ENCODE data around the gene LRRC36. TPM values are rescaled to one million over a fixed set of nuclear protein-coding genes. Genes with fewer than 3 reads are reported as not detected.

Gene LRRC36
- total and polyA plus RNA-seq, 9 of the 15 experiments (the other 6 are each of a cell fraction or from before 2014, with no cell fraction given): 0.09 to 0.40 (median 0.17) TPM; not detected in 1

- TF ChIP-seq THAP7 (CRISPR knock-in tag; IDR thresholded peaks at IDR 0.05) (no peak), SIN3A (IDR thresholded peaks at IDR 0.05; ENCODE audit: borderline replicate concordance in 2 of 2, control insufficient read depth in 1 of 2, low read depth in 2 of 2, low read length in 2 of 2) (no peak), E2F5 (CRISPR knock-in tag; IDR thresholded peaks at IDR 0.05) (no peak), ZNF518B (CRISPR knock-in tag; IDR thresholded peaks at IDR 0.05) (no peak), SP1 (CRISPR knock-in tag; IDR thresholded peaks at IDR 0.05) (no peak), ZNF717 (CRISPR knock-in tag; IDR thresholded peaks at IDR 0.05) (no peak), ZFP30 (CRISPR knock-in tag; IDR thresholded peaks at IDR 0.05; ENCODE audit: borderline replicate concordance) (no peak), CC2D1A (IDR thresholded peaks at IDR 0.05) (peak; percentile 62), MCM2 (IDR thresholded peaks at IDR 0.05; ENCODE audit: low read depth) (no peak), BRD9 (IDR thresholded peaks at IDR 0.05; ENCODE audit: low read depth, partially characterized antibody) (no peak), SMARCA4 (IDR thresholded peaks at IDR 0.05) (0 out of 2 replicates have a peak, but pooled peaks have one; percentile 26), GABPB2 (CRISPR knock-in tag; conservative IDR thresholded peaks at IDR 0.05) (no peak), CBX3 (IDR thresholded peaks at IDR 0.05; ENCODE audit: borderline replicate concordance in 1 of 2, low read length in 2 of 2) (no peak), GATAD2A (IDR thresholded peaks at IDR 0.05) (no peak), E4F1 (CRISPR knock-in tag; IDR thresholded peaks at IDR 0.05; ENCODE audit: borderline replicate concordance) (no peak), ZNF280B (CRISPR knock-in tag; IDR thresholded peaks at IDR 0.05) (no peak), JUND (IDR thresholded peaks at IDR 0.05; ENCODE audit: borderline replicate concordance, low read depth, low read length) (no peak), JUND (tag; IDR thresholded peaks at IDR 0.05; ENCODE audit: borderline replicate concordance, low read depth, low read length) (no peak), RCOR1 (IDR thresholded peaks at IDR 0.05; ENCODE audit: borderline replicate concordance in 1 of 2, low read depth in 2 of 2, low read length in 2 of 2) (no peak)
Measured at GRCh38 chr16:67277999-67278772, 48.4 kb upstream of the LRRC36 start (continued).

Data from K562 (cell line).